Astrocyte (in vitro differentiated cells and primary cell): Measurements from ENCODE around the gene PCNT. TPM values are rescaled to one million over a fixed set of nuclear protein-coding genes. Genes with fewer than 3 reads are reported as not detected.

Experiments used
- DNase-seq: peaks from one replicate; pipeline ENCODE4 v3.0.0-alpha.2; 2010; ENCODE audit warnings: low read depth
- FAIRE-seq: peaks from 2 replicates; lab custom pipeline; 2011; peaks lifted over from hg19 to GRCh38; lab: Jason Lieb, UNC
- H2AFZ ChIP-seq: 2 replicates; pipeline ENCODE4 v1.6.0; 2012; ENCODE audit warnings: low read depth, low read length, inconsistent platforms
- H3K27ac ChIP-seq: 2 replicates; pipeline ENCODE4 v1.5.1; 2011; ENCODE audit warnings: low read depth, low read length, inconsistent platforms
- H3K27me3 ChIP-seq: 2 replicates; pipeline ENCODE4 v1.6.0; 2011; ENCODE audit warnings: low read length, inconsistent platforms; ENCODE audit not compliant: insufficient read depth
- H3K36me3 ChIP-seq: 2 replicates; pipeline ENCODE4 v1.5.1; 2011; ENCODE audit warnings: low read length, inconsistent platforms; ENCODE audit not compliant: insufficient read depth
- H3K4me1 ChIP-seq: 2 replicates; pipeline ENCODE4 v1.5.1; 2011; ENCODE audit warnings: low read length, inconsistent platforms; ENCODE audit not compliant: insufficient read depth
- H3K4me2 ChIP-seq: 2 replicates; pipeline ENCODE4 v1.6.0; 2012; ENCODE audit warnings: low read length, inconsistent platforms
- H3K4me3 ChIP-seq: 2 replicates; pipeline ENCODE4 v1.5.1; 2011; ENCODE audit warnings: low read depth, mild to moderate bottlenecking, low read length, inconsistent platforms; ENCODE audit not compliant: insufficient read depth
- H3K79me2 ChIP-seq: 2 replicates; pipeline ENCODE4 v1.6.0; 2012; ENCODE audit warnings: mild to moderate bottlenecking, low read length, inconsistent platforms; ENCODE audit not compliant: insufficient read depth
- H3K9ac ChIP-seq: 2 replicates; pipeline ENCODE4 v1.6.0; 2012; ENCODE audit warnings: mild to moderate bottlenecking, low read length, inconsistent platforms
- H3K9me3 ChIP-seq: 2 replicates; pipeline ENCODE4 v1.5.1; 2012; ENCODE audit warnings: low read depth, mild to moderate bottlenecking, low read length, inconsistent platforms; ENCODE audit not compliant: insufficient read depth
- H4K20me1 ChIP-seq: 2 replicates; pipeline ENCODE4 v1.6.0; 2012; ENCODE audit warnings: low read length, inconsistent platforms; ENCODE audit not compliant: insufficient read depth
- H3K27ac Mint-ChIP-seq: one replicate; pipeline ENCODE4 v1.8.0; 2021; ENCODE audit warnings: mild to moderate bottlenecking, mixed read lengths; ENCODE audit not compliant: unreplicated experiment
- H3K27me3 Mint-ChIP-seq: one replicate; pipeline ENCODE4 v1.8.0; 2021; ENCODE audit warnings: low read depth, mixed read lengths; ENCODE audit not compliant: unreplicated experiment
- H3K36me3 Mint-ChIP-seq: one replicate; pipeline ENCODE4 v1.8.0; 2021; ENCODE audit warnings: low read depth, mixed read lengths; ENCODE audit not compliant: unreplicated experiment
- H3K4me1 Mint-ChIP-seq: one replicate; pipeline ENCODE4 v1.8.0; 2021; ENCODE audit warnings: low read depth, mixed read lengths; ENCODE audit not compliant: unreplicated experiment
- H3K4me3 Mint-ChIP-seq: one replicate; pipeline ENCODE4 v1.8.0; 2021; ENCODE audit warnings: mild to moderate bottlenecking, moderate library complexity, mixed read lengths; ENCODE audit not compliant: unreplicated experiment
- H3K9me3 Mint-ChIP-seq: one replicate; pipeline ENCODE4 v1.8.0; 2021; ENCODE audit warnings: mild to moderate bottlenecking, mixed read lengths; ENCODE audit not compliant: unreplicated experiment
- CTCF ChIP-seq: IDR thresholded peaks from 2 replicates; pipeline ENCODE4 v1.5.1; 2011; ENCODE audit warnings: low read depth, mild to moderate bottlenecking, inconsistent platforms, low read length, moderate library complexity; ENCODE audit not compliant: insufficient read depth
- EZH2 ChIP-seq: IDR thresholded peaks from 2 replicates; pipeline ENCODE4 v1.6.1; 2012; ENCODE audit warnings: mild to moderate bottlenecking, low read length, inconsistent platforms; ENCODE audit not compliant: insufficient read depth
- total RNA-seq: library from RNA; stranded (reverse); gene quantifications from 2 replicates; pipeline ENCODE4 v1.2.1, GENCODE V29; 2021

The PCNT gene
- total RNA-seq, 1 donor from 2014 or later, result 19.9 TPM

- TF ChIP-seq EZH2, result no peak
- no peak for TF ChIP-seq CTCF
- Mint-ChIP-seq H3K27ac (no peak overlapping the region), H3K36me3 (peaks cover 8% of the 10 kb centered on the region), H3K9me3 (no peaks in the 10 kb centered on the region), H3K27me3 (no peaks in the 10 kb centered on the region), H3K4me1 (no peaks in the 10 kb centered on the region), H3K4me3 (no peak overlapping the region)
- no peaks in the 10 kb centered on the region for H3K4me1 ChIP-seq
- no peak for FAIRE-seq
- H4K20me1 ChIP-seq, result peaks cover 5% of the 10 kb centered on the region
- H3K36me3 ChIP-seq, result peaks cover 14% of the 10 kb centered on the region
- H3K27me3 ChIP-seq, result no peaks in the 10 kb centered on the region
- no peak overlapping the region for H3K9ac ChIP-seq
- DNase-seq, result no peak
- H3K79me2 ChIP-seq, result peaks cover 1% of the 10 kb centered on the region
- no peak overlapping the region for H3K4me3 ChIP-seq
- H3K27ac ChIP-seq, result no peak overlapping the region
- H3K4me2 ChIP-seq, result no peak overlapping the region
- H2AFZ ChIP-seq, result no peak overlapping the region
- H3K9me3 ChIP-seq, result no peaks in the 10 kb centered on the region
Observed at GRCh38 chr21:46352913-46353312, 29.0 kb downstream of the PCNT start.

- DNase-seq (no peak), FAIRE-seq (no peak)
- Histone ChIP-seq H3K36me3 (peaks cover 13% of the 10 kb centered on the region), H2AFZ (no peak overlapping the region), H3K9me3 (no peaks in the 10 kb centered on the region), H3K27ac (no peak overlapping the region), H3K27me3 (no peaks in the 10 kb centered on the region), H3K4me2 (no peak overlapping the region), H3K4me1 (no peaks in the 10 kb centered on the region), H3K4me3 (no peak overlapping the region), H4K20me1 (no peaks in the 10 kb centered on the region), H3K9ac (no peak overlapping the region), H3K79me2 (no peaks in the 10 kb centered on the region)
- TF ChIP-seq CTCF (no peak), EZH2 (no peak)
- no peaks in the 10 kb centered on the region for H3K27me3 Mint-ChIP-seq
- no peaks in the 10 kb centered on the region for H3K9me3 Mint-ChIP-seq
- H3K27ac Mint-ChIP-seq, result no peak overlapping the region
- H3K36me3 Mint-ChIP-seq, result peaks cover 8% of the 10 kb centered on the region
- H3K4me1 Mint-ChIP-seq, result no peaks in the 10 kb centered on the region
- no peak overlapping the region for H3K4me3 Mint-ChIP-seq
Observed at GRCh38 chr21:46354046-46354445, 30.1 kb downstream of the PCNT start.

GRCh38 chr21:46354518-46354917 lies 30.6 kb downstream of the PCNT start:
- Histone ChIP-seq H3K4me1 (no peaks in the 10 kb centered on the region), H3K79me2 (no peaks in the 10 kb centered on the region), H3K9me3 (no peaks in the 10 kb centered on the region), H3K4me2 (no peak overlapping the region), H3K36me3 (peaks cover 11% of the 10 kb centered on the region), H3K4me3 (no peak overlapping the region), H2AFZ (no peak overlapping the region), H3K27ac (no peak overlapping the region), H3K9ac (no peak overlapping the region), H3K27me3 (no peaks in the 10 kb centered on the region), H4K20me1 (no peaks in the 10 kb centered on the region)
- Mint-ChIP-seq H3K9me3 (no peaks in the 10 kb centered on the region), H3K36me3 (peaks cover 8% of the 10 kb centered on the region), H3K27ac (no peak overlapping the region), H3K4me3 (no peak overlapping the region), H3K4me1 (no peaks in the 10 kb centered on the region), H3K27me3 (no peaks in the 10 kb centered on the region)
- FAIRE-seq (no peak), DNase-seq (no peak)
- TF ChIP-seq CTCF, result no peak
- no peak for TF ChIP-seq EZH2
